Osteoblast (primary cell): Measurements from ENCODE around the gene ANTXR1. TPM values are rescaled to one million over a fixed set of nuclear protein-coding genes. Genes with fewer than 3 reads are reported as not detected.

Experiments used
- DNase-seq: peaks from one replicate; pipeline ENCODE4 v3.0.0; 2011; ENCODE audit warnings: low spot score, mixed read lengths; ENCODE audit not compliant: insufficient read length; ENCODE audit errors: missing footprints
- H2AFZ ChIP-seq: 2 replicates; pipeline ENCODE4 v1.6.0; 2011; ENCODE audit warnings: mild to moderate bottlenecking, low read length
- H3K27ac ChIP-seq: 2 replicates; pipeline ENCODE4 v1.5.1; 2011; ENCODE audit warnings: mild to moderate bottlenecking, low read depth, low read length, moderate library complexity
- H3K27me3 ChIP-seq: 2 replicates; pipeline ENCODE4 v1.6.0; 2012; ENCODE audit warnings: mild to moderate bottlenecking, control low read depth, inconsistent platforms, low read length, moderate library complexity; ENCODE audit not compliant: insufficient read depth
- H3K36me3 ChIP-seq: 2 replicates; pipeline ENCODE4 v1.5.1; 2011; ENCODE audit warnings: mild to moderate bottlenecking, low read length, control low read depth, moderate library complexity; ENCODE audit not compliant: insufficient read depth
- H3K4me1 ChIP-seq: 2 replicates; pipeline ENCODE4 v1.5.1; 2011; ENCODE audit warnings: mild to moderate bottlenecking, low read length, control low read depth, moderate library complexity; ENCODE audit not compliant: insufficient read depth
- H3K4me2 ChIP-seq: 2 replicates; pipeline ENCODE4 v1.6.0; 2011; ENCODE audit warnings: mild to moderate bottlenecking, low read length; ENCODE audit not compliant: insufficient read depth
- H3K4me3 ChIP-seq: fragments of 200-600 bp; sonication (generic); 3 replicates; pipeline ENCODE4 v1.5.1; 2012; ENCODE audit warnings: mild to moderate bottlenecking, low read length, inconsistent platforms; ENCODE audit not compliant: insufficient read depth
- H3K79me2 ChIP-seq: 2 replicates; pipeline ENCODE4 v1.6.0; 2012; ENCODE audit warnings: mild to moderate bottlenecking, low read length, control low read depth, inconsistent platforms; ENCODE audit not compliant: insufficient read depth
- H3K9me3 ChIP-seq: 2 replicates; pipeline ENCODE4 v1.5.1; 2011; ENCODE audit warnings: low read depth, low read length, control low read depth
- H4K20me1 ChIP-seq: 2 replicates; pipeline ENCODE4 v1.6.0; 2012; ENCODE audit warnings: mild to moderate bottlenecking, low read length, control low read depth; ENCODE audit not compliant: insufficient read depth
- total RNA-seq: library from RNA; depleted of rRNA; stranded (reverse); fragments of >200 nt; gene quantifications from 2 replicates; pipeline ENCODE4 v1.2.3, GENCODE V29; 2012
- TF ChIP-seq, protein P1 (sequence below): IDR thresholded peaks from 2 replicates; pipeline ENCODE4 v1.5.1; 2011; ENCODE audit warnings: mild to moderate bottlenecking, low read depth, low read length, moderate library complexity; ENCODE audit errors: extremely low read depth

ANTXR1 gene
- total RNA-seq, 1 donor = 123 TPM

DNA sequence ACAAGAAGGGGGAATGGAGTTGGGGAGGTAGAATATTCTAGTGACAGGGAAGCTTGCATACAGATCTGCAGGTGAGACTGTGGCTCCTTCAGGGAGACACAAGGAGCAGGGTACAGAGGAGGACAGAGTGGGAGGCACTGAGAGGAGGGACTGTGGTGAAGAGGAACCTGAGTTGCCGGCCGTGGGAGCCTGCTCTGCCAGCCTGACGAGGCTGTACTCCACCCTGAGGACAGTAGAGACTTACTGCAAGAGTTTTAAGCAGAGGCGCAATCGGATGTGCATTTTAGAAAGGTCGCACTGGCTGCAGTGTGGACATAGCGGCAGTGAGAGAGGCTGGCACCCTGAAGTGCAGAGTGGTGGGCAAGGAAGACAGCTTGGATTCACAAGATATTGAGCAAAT lies 188.3 kb downstream of the ANTXR1 start:
- Histone ChIP-seq H3K4me2 (no peak overlapping the region), H3K4me3 (no peak overlapping the region), H3K4me1 (peaks cover 8% of the 10 kb centered on the region), H3K36me3 (peaks cover 48% of the 10 kb centered on the region), H4K20me1 (no peaks in the 10 kb centered on the region), H2AFZ (no peak overlapping the region), H3K9me3 (no peaks in the 10 kb centered on the region), H3K79me2 (no peaks in the 10 kb centered on the region), H3K27ac (no peak overlapping the region), H3K27me3 (no peaks in the 10 kb centered on the region)
- TF ChIP-seq, protein P1, sequence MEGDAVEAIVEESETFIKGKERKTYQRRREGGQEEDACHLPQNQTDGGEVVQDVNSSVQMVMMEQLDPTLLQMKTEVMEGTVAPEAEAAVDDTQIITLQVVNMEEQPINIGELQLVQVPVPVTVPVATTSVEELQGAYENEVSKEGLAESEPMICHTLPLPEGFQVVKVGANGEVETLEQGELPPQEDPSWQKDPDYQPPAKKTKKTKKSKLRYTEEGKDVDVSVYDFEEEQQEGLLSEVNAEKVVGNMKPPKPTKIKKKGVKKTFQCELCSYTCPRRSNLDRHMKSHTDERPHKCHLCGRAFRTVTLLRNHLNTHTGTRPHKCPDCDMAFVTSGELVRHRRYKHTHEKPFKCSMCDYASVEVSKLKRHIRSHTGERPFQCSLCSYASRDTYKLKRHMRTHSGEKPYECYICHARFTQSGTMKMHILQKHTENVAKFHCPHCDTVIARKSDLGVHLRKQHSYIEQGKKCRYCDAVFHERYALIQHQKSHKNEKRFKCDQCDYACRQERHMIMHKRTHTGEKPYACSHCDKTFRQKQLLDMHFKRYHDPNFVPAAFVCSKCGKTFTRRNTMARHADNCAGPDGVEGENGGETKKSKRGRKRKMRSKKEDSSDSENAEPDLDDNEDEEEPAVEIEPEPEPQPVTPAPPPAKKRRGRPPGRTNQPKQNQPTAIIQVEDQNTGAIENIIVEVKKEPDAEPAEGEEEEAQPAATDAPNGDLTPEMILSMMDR = no peak
- DNase-seq = no peak

DNA sequence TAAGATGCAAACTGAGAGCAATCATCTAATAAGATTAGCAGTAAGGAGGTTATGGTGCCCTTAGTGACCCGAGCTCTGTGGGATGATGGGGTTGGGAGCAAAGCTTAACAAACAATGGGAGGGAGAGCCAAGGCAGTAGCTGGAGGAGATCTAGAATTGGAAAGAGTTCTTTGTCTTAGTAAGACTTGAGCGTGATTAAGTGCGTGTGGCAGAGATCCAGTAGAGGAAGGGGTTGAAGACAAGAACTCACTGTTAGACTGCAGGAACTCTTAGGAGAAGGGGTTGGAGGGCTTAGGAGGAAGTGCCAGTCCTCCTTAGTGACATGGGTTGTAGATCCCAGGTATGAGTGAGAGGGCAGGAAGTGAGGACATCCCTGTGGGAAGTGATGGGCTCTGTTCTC lies 189.3 kb downstream of the ANTXR1 start:
- Histone ChIP-seq H3K4me1 (no peaks in the 10 kb centered on the region), H2AFZ (no peak overlapping the region), H3K27me3 (no peaks in the 10 kb centered on the region), H3K36me3 (peaks cover 42% of the 10 kb centered on the region), H3K9me3 (no peaks in the 10 kb centered on the region), H3K4me2 (no peak overlapping the region), H3K4me3 (no peak overlapping the region), H3K27ac (no peak overlapping the region), H3K79me2 (no peaks in the 10 kb centered on the region), H4K20me1 (no peaks in the 10 kb centered on the region)
- TF ChIP-seq, protein P1 = no peak
- no peak for DNase-seq

DNA sequence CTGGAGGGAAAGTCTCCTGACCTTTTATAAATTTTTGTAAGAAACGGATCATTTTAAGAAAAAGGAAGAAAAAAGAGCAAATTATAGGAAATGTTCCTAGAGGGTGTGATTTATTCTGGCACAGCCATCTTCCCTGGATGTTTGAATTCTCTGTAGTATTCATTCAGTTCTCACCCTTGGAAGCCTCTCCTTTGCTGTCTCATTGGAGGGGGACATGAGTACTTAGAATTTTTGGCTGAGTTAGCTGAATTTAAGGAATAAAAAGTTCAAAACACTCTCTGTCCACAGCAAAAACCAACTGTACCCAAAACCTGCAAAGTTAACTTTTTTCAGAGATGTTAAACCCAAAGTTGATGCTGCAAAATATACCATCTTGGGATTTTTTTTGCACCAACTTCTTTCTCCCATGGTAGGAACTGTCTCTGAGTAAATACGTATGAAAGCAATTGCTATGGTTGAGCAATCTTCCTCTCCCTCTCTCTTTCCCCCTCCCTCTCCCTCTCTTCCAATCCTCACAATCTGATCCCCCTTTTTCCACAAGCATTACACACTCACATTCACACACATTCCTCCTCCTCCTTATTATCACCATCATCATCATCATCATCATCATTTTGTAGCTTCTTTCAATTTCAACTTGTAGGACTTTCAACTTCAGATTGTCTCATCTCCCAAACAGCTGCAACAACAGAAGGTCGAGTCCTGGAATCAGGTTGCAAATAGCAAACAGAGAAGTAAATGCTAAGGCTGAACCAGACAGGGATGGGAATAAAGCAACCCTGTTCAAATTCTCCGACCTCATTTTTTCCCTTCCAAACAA lies 190.4 kb downstream of the ANTXR1 start:
- DNase-seq = no peak
- no peak overlapping the region for H3K27ac ChIP-seq
- H3K79me2 ChIP-seq = no peaks in the 10 kb centered on the region
- no peaks in the 10 kb centered on the region for H3K9me3 ChIP-seq
- H3K36me3 ChIP-seq = peaks cover 38% of the 10 kb centered on the region
- no peak overlapping the region for H3K4me2 ChIP-seq
- no peaks in the 10 kb centered on the region for H3K27me3 ChIP-seq
- H4K20me1 ChIP-seq = no peaks in the 10 kb centered on the region
- TF ChIP-seq, protein P1 = no peak
- H3K4me1 ChIP-seq = no peaks in the 10 kb centered on the region
- no peak overlapping the region for H3K4me3 ChIP-seq
- H2AFZ ChIP-seq = no peak overlapping the region

DNA sequence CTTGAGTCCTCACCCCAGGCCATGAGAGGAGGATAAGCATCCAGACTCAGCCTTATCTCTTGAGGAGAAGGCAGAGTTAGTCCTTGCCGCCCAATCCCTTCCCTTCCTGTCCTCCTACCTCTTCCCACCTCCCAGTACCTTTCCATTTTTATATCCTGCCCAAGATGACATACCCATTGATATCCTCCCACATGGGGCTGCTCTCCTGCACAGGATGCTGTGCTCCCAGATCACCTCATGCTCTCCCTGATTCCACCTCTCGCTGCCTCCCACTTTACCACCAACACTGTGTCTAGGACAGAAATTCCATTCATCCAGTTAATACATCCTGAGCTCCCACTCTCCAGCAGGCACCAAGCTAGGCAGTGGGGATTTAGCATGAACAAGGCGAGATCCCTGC lies 191.7 kb downstream of the ANTXR1 start:
- no peak overlapping the region for H3K4me2 ChIP-seq
- no peak overlapping the region for H3K27ac ChIP-seq
- H2AFZ ChIP-seq = no peak overlapping the region

More for the DNA sequence above, 191.7 kb downstream of the ANTXR1 start:
- H3K4me3 ChIP-seq = no peak overlapping the region
- H3K36me3 ChIP-seq = peaks cover 30% of the 10 kb centered on the region
- no peaks in the 10 kb centered on the region for H3K9me3 ChIP-seq
- DNase-seq = no peak
- TF ChIP-seq, protein P1 = no peak
- no peaks in the 10 kb centered on the region for H3K79me2 ChIP-seq
- no peaks in the 10 kb centered on the region for H3K27me3 ChIP-seq
- no peaks in the 10 kb centered on the region for H4K20me1 ChIP-seq
- H3K4me1 ChIP-seq = no peaks in the 10 kb centered on the region
